NCI-H774 (cell line): ENCODE results near the gene ZFYVE28.
"Not testable (repeated sequence)": the region's sequence is repeated elsewhere in the genome, so short reads cannot be mapped to it uniquely, and the experiment has no call there.

Source experiments
- DNase-seq: peaks from one replicate; lab custom pipeline; 2025; lab: John Stamatoyannopoulos, UW

ZFYVE28 gene

GRCh38 chr4:2246384-2247127 is 171.9 kb downstream of the ZFYVE28 start:
- no peak for DNase-seq

- no peak for DNase-seq
Measured at GRCh38 chr4:2245787-2246275, 172.6 kb downstream of the ZFYVE28 start.

- DNase-seq, result no peak
Measured at GRCh38 chr4:2245057-2245786, 173.2 kb downstream of the ZFYVE28 start.

- no peak for DNase-seq
Measured at GRCh38 chr4:2243681-2244380, 174.6 kb downstream of the ZFYVE28 start.

- DNase-seq, result peak; percentile 86
Measured at GRCh38 chr4:2241410-2242353, 176.8 kb downstream of the ZFYVE28 start, which contains the start of the genes HAUS3 and POLN. Gene HAUS3 (minus strand): TSS chr4:2242121. CDS start chr4:2240946, 1,175 bp downstream. Gene POLN (minus strand): TSS chr4:2242121. CDS start chr4:2229231, 12,890 bp downstream.

- DNase-seq, result no peak
Measured at GRCh38 chr4:2241003-2241402, 177.4 kb downstream of the ZFYVE28 start.

GRCh38 chr4:2236944-2237666 is 181.3 kb downstream of the ZFYVE28 start:
- no peak for DNase-seq

GRCh38 chr4:2231082-2231481 is 187.4 kb downstream of the ZFYVE28 start:
- no peak for DNase-seq

GRCh38 chr4:2226261-2226660 is 192.2 kb downstream of the ZFYVE28 start:
- no peak for DNase-seq

- no peak for DNase-seq
Measured at GRCh38 chr4:2222838-2223237, 195.6 kb downstream of the ZFYVE28 start.

GRCh38 chr4:2221378-2221777 is 197.1 kb downstream of the ZFYVE28 start:
- not testable (repeated sequence) for DNase-seq

GRCh38 chr4:2220016-2220630 is 198.3 kb downstream of the ZFYVE28 start:
- peak; percentile 40 for DNase-seq
